B cell (primary cell): ENCODE data around the gene ZNF784. TPM values are rescaled to one million over a fixed set of nuclear protein-coding genes. Genes with fewer than 3 reads are reported as not detected.

Experiments used
- ATAC-seq: fragments of 200-7000 bp; cut with Tn5 transposase; one replicate; pipeline ENCODE4 v1.10.0; 2021; ENCODE audit warnings: low read depth, mild to moderate bottlenecking, moderate number of reproducible peaks, moderate library complexity
- CTCF ChIA-PET: fragments of 350-600 bp; sonication (Branson Sonifier 250); formaldehyde crosslinking; loops from one replicate; lab custom pipeline; 2021; ENCODE audit warnings: antibody characterized with exemption, inconsistent platforms; lab: Charles Lee
- POLR2A ChIA-PET: fragments of 350-600 bp; sonication (Branson Sonifier 250); formaldehyde crosslinking; loops from one replicate; lab custom pipeline; 2021; ENCODE audit warnings: antibody characterized with exemption; lab: Charles Lee
- DNase-seq: peaks from one replicate; pipeline ENCODE4 v3.0.0; 2013
- H2AFZ ChIP-seq: 2 replicates; pipeline ENCODE4 v1.6.1; 2012; ENCODE audit warnings: mild to moderate bottlenecking, low read depth, low read length; ENCODE audit not compliant: insufficient read depth, poor library complexity, severe bottlenecking
- H3K27ac ChIP-seq, 2 donors: 1 replicate in 1 of 2; 2 replicates in 1 of 2; pipeline ENCODE4 v1.5.1; 2012 to 2013; ENCODE audit warnings: low read length in 2 of 2, mild to moderate bottlenecking in 2 of 2, moderate library complexity in 1 of 2
- H3K27me3 ChIP-seq, 4 experiments: fragments of 200-600 bp in 1 of 4; sonication (generic) in 1 of 4; replicated peaks in 1 of 4; 1 replicate in 2 of 4; 2 replicates in 2 of 4; pipeline versions ENCODE4 v1.6.1 to v1.7.0; 2013 to 2016; ENCODE audit warnings: low read length in 3 of 4, mild to moderate bottlenecking in 2 of 4, mixed read lengths in 1 of 4, moderate library complexity in 1 of 4; ENCODE audit not compliant: insufficient read depth in 4 of 4, control insufficient read depth in 3 of 4; ENCODE audit errors: control extremely low read depth in 1 of 4
- H3K36me3 ChIP-seq, 2 experiments: replicated peaks in 1 of 2; 1 replicate in 1 of 2; 2 replicates in 1 of 2; pipeline versions ENCODE4 v1.6.1 to v1.7.1; 2013; ENCODE audit warnings: low read length in 1 of 2; ENCODE audit not compliant: insufficient read depth in 2 of 2, control insufficient read depth in 1 of 2; ENCODE audit errors: control extremely low read depth in 1 of 2, extremely low read depth in 1 of 2
- H3K4me1 ChIP-seq, 2 donors: fragments of 200-600 bp in 1 of 2; sonication (generic) in 1 of 2; 1 replicate in 1 of 2; 2 replicates in 1 of 2; pipeline versions ENCODE4 v1.5.1 to v1.6.1; 2013 to 2017; ENCODE audit warnings: low read length in 2 of 2; ENCODE audit not compliant: control insufficient read depth in 2 of 2, insufficient read depth in 2 of 2
- H3K4me2 ChIP-seq: replicated peaks from 2 replicates; pipeline ENCODE3; 2012; ENCODE audit warnings: mild to moderate bottlenecking, low read depth, low read length; ENCODE audit not compliant: poor library complexity, severe bottlenecking
- H3K4me3 ChIP-seq, 5 experiments: fragments of 200-600 bp in 1 of 5; sonication (generic) in 1 of 5; 1 replicate in 3 of 5; 2 replicates in 2 of 5; pipeline versions ENCODE4 v1.5.1 to v1.7.0; 2011 to 2016; ENCODE audit warnings: low read length in 4 of 5, mild to moderate bottlenecking in 4 of 5, low read depth in 2 of 5, control low read depth in 1 of 5, moderate library complexity in 1 of 5; ENCODE audit not compliant: insufficient read depth in 1 of 5; ENCODE audit errors: control extremely low read depth in 1 of 5, extremely low read depth in 1 of 5
- H3K79me2 ChIP-seq: fragments of 200-600 bp; sonication (generic); one replicate; pipeline ENCODE4 v1.6.0; 2016; ENCODE audit warnings: low read length; ENCODE audit not compliant: control insufficient read depth, insufficient read depth
- H3K9ac ChIP-seq: fragments of 200-600 bp; sonication (generic); 2 replicates; pipeline ENCODE4 v1.6.1; 2017; ENCODE audit warnings: mild to moderate bottlenecking, low read length, moderate library complexity
- H3K9me3 ChIP-seq, 3 donors: one replicate each; pipeline versions ENCODE4 v1.6.1 to v1.7.1; 2013; ENCODE audit warnings: low read length in 2 of 3; ENCODE audit not compliant: control insufficient read depth in 2 of 3, insufficient read depth in 1 of 3; ENCODE audit errors: control extremely low read depth in 1 of 3
- H4K20me1 ChIP-seq: 2 replicates; pipeline ENCODE4 v1.6.0; 2012; ENCODE audit warnings: mild to moderate bottlenecking, low read length; ENCODE audit not compliant: insufficient read depth, control insufficient read depth, poor library complexity, severe bottlenecking
- H3K27ac Mint-ChIP-seq: one replicate; pipeline ENCODE4 v1.8.0; 2021; ENCODE audit warnings: mixed read lengths
- H3K27me3 Mint-ChIP-seq: one replicate; pipeline ENCODE4 v1.8.0; 2021; ENCODE audit warnings: mixed read lengths
- H3K4me1 Mint-ChIP-seq: one replicate; pipeline ENCODE4 v1.8.0; 2021; ENCODE audit warnings: mixed read lengths
- H3K4me3 Mint-ChIP-seq: one replicate; pipeline ENCODE4 v1.8.0; 2021; ENCODE audit warnings: mixed read lengths
- H3K9me3 Mint-ChIP-seq: one replicate; pipeline ENCODE4 v1.8.0; 2022; ENCODE audit warnings: mixed read lengths; ENCODE audit not compliant: insufficient read depth
- EZH2 ChIP-seq: IDR thresholded peaks from 2 replicates; pipeline ENCODE4 v1.6.1; 2012; ENCODE audit warnings: borderline replicate concordance, low read depth, mild to moderate bottlenecking, moderate library complexity, low read length; ENCODE audit not compliant: insufficient read depth, poor library complexity, severe bottlenecking
- WGBS: methylation state at CpG from one replicate; pipeline ENCODE4 v1.1.5; 2013; ENCODE audit warnings: missing lambda C conversion rate; ENCODE audit not compliant: insufficient coverage; 5-methylcytosine and 5-hydroxymethylcytosine counted together
- intact Hi-C: fragments of 100-400 bp; cut with micrococcal nuclease; formaldehyde crosslinking; loops from one replicate; pipeline ENCODE4 v1.10.0; 2022
- polyA plus RNA-seq: library from polyadenylated mRNA; depleted of rRNA; stranded (reverse); fragments of >200 nt; gene quantifications from 2 replicates; pipeline ENCODE4 v1.2.3, GENCODE V29; 2012
- total RNA-seq, 2 donors: library from RNA; stranded (reverse); fragments of 120-200 nt in 1 of 2; gene quantifications; 1 replicate in 1 of 2; 2 replicates in 1 of 2; pipeline versions ENCODE4 v1.2.3 to v1.2.4, GENCODE V29; 2013 to 2022
- TF ChIP-seq, protein P1 (sequence below): fragments of 200-600 bp; IDR thresholded peaks from one replicate; pipeline ENCODE4 v1.8.0; 2022; ENCODE audit warnings: antibody characterized with exemption, mild to moderate bottlenecking

Gene ZNF784
- total and polyA plus RNA-seq, 2 donors (not counting 1 experiment from before 2014, with no cell fraction given) = 9.2 to 9.7 TPM

DNA sequence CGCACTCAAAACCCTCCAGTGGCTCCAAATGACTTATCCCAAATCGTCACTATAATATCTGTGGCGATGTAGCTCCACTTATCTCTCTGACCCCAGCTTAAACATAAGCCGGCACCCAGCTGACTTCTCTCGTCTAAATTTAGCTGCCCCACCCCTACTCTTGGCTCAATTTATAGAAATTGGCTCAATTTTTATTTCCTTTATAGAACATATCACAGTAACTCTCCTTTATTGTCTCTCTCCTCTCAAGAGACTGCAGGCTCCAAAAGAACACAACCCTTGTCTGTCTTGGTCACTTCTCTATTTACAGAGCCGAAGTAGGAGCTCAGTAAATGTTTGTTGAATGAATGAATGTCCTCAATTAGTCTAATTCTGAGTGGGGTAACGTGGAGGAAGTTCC, 805 bp downstream of the ZNF784 start:
- intact Hi-C loops = loop anchor here (5.0 to 10.0 kb wide), 2 partner anchors 216 to 521 kb away; partner anchors contain the start of genes UBE2S and ZNF444
- no peaks in the 10 kb centered on the region for H3K27me3 ChIP-seq
- H3K27ac ChIP-seq = peak overlapping the region; percentile 56 to 87
- ATAC-seq (no peak), DNase-seq (no peak)
- peak overlapping the region; percentile 81 for H3K4me2 ChIP-seq
- H3K4me3 ChIP-seq = peak overlapping the region in 1 of 5 experiments; percentile 25
- Mint-ChIP-seq H3K9me3 (no peaks in the 10 kb centered on the region), H3K27ac (peak overlapping the region; percentile 99), H3K4me1 (peaks cover 18% of the 10 kb centered on the region), H3K4me3 (peak overlapping the region; percentile 95), H3K27me3 (no peaks in the 10 kb centered on the region)
- H3K9me3 ChIP-seq = no peaks in the 10 kb centered on the region
- peaks cover 10 to 14% of the 10 kb centered on the region in 2 donors for H3K4me1 ChIP-seq
- TF ChIP-seq, protein P1, sequence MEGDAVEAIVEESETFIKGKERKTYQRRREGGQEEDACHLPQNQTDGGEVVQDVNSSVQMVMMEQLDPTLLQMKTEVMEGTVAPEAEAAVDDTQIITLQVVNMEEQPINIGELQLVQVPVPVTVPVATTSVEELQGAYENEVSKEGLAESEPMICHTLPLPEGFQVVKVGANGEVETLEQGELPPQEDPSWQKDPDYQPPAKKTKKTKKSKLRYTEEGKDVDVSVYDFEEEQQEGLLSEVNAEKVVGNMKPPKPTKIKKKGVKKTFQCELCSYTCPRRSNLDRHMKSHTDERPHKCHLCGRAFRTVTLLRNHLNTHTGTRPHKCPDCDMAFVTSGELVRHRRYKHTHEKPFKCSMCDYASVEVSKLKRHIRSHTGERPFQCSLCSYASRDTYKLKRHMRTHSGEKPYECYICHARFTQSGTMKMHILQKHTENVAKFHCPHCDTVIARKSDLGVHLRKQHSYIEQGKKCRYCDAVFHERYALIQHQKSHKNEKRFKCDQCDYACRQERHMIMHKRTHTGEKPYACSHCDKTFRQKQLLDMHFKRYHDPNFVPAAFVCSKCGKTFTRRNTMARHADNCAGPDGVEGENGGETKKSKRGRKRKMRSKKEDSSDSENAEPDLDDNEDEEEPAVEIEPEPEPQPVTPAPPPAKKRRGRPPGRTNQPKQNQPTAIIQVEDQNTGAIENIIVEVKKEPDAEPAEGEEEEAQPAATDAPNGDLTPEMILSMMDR = no peak
- no peak for TF ChIP-seq EZH2
- H3K36me3 ChIP-seq = peaks cover 0 to 6% of the 10 kb centered on the region in 2 experiments
- H2AFZ ChIP-seq = no peak overlapping the region
- no peak overlapping the region for H3K9ac ChIP-seq
- peaks cover 8% of the 10 kb centered on the region for H3K79me2 ChIP-seq
- 85% methylated on average over 5 of the region's 7 CpGs for WGBS
- peaks cover 7% of the 10 kb centered on the region for H4K20me1 ChIP-seq
- POLR2A ChIA-PET = interaction anchor here (0.6 to 2.4 kb wide), 5 partner anchors 9 to 106 kb away, joined by 3 to 58 read pairs (median 3); partner anchors contain the start of genes FIZ1 and U2AF2
- CTCF ChIA-PET = interaction anchor here (1.0 to 3.8 kb wide), 8 partner anchors 10 to 482 kb away, joined by 3 to 27 read pairs (median 8); partner anchors contain the start of genes FIZ1, ZNF628 and ZNF865

DNA sequence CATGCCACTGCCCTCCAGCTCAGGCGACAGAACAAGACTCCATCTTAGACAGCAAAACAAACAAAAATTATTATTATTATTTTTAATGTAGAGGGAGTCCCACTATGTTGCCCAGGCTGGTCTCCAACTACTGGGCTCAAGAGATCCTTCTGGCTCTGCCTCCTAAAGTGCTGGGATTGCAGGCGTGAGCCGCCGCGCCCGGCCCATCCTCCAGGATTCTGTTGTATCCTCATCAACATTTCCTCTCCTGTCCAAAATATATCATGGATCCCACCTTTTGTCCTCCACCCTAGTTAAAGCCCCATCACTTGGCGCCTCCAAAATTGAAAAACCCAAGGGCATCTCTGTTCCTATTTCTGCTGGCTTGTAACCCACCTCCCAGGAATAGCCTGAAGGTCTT, 1.2 kb downstream of the ZNF784 start:
- H3K4me2 ChIP-seq = no peak overlapping the region
- peaks cover 10 to 14% of the 10 kb centered on the region in 2 donors for H3K4me1 ChIP-seq

More for the DNA sequence above, 1.2 kb downstream of the ZNF784 start:
- Histone ChIP-seq H3K79me2 (peaks cover 8% of the 10 kb centered on the region), H4K20me1 (peaks cover 7% of the 10 kb centered on the region), H3K27ac (no peak overlapping the region), H3K9ac (no peak overlapping the region), H3K27me3 (no peaks in the 10 kb centered on the region), H2AFZ (no peak overlapping the region), H3K36me3 (peaks cover 0 to 6% of the 10 kb centered on the region in 2 experiments), H3K4me3 (no peak overlapping the region), H3K9me3 (no peaks in the 10 kb centered on the region)
- DNase-seq (no peak), ATAC-seq (no peak)
- no peak overlapping the region for H3K27ac Mint-ChIP-seq
- intact Hi-C loops = loop anchor here (5.0 to 10.0 kb wide), 2 partner anchors 216 to 522 kb away; partner anchors contain the start of genes UBE2S and ZNF444
- WGBS = 99% methylated on average over 6 of the region's 7 CpGs
- H3K9me3 Mint-ChIP-seq = no peaks in the 10 kb centered on the region
- no peak for TF ChIP-seq EZH2
- TF ChIP-seq, protein P1 = no peak
- peak overlapping the region; percentile 23 for H3K4me3 Mint-ChIP-seq
- ChIA-PET CTCF (interaction anchor here (1.3 to 3.2 kb wide), 6 partner anchors 10 to 482 kb away, joined by 3 to 27 read pairs (median 8); partner anchors contain the start of genes FIZ1 and ZNF865), POLR2A (interaction anchor here (0.5 to 1.6 kb wide), 4 partner anchors 9 to 106 kb away, joined by 3 to 4 read pairs (median 3); partner anchors contain the start of gene FIZ1)
- H3K27me3 Mint-ChIP-seq = no peaks in the 10 kb centered on the region
- peaks cover 18% of the 10 kb centered on the region for H3K4me1 Mint-ChIP-seq
